Measurements from ENCODE around the gene LEMD3. TPM values are rescaled to one million over a fixed set of nuclear protein-coding genes. Genes with fewer than 3 reads are reported as not detected.

Gene LEMD3
- total RNA-seq, 1 experiment from 2014 or later, result 26.9 TPM

DNA sequence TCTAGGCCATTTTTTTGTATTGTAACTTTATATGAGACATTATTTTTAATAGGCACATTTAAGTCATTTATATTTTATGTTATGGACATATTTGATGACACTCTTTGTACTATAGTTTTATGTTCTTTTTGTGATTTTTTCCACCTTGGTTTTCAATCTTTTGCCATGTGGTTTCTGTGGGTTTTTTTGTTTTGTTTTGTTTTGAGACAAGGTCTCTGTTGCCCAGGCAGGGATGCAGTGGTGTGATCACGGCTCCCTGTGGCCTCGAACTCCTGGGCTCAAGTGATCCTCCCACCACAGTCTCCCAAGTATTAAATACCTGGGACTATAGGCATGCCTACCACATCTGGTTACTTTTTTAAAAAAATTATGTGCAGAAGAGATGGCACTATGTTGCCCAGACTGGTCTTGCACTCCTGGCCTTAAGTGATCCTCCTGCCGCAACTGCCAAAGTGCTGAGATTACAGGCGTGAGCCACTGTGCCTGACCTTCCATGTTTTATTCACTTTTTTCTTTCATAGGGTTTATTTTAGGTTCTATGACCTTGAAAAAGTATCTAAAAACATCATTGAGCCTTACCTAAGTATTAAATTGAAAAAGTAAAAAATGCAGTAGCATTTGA, 125.4 kb downstream of the LEMD3 start:
- ChIA-PET CTCF (no interaction called here), POLR2A (no interaction called here)
- Histone ChIP-seq H3K9me3 (ENCODE audit: control insufficient read depth, insufficient read depth, low read depth, low read length) (no peaks in the 10 kb centered on the region), H3K27me3 (ENCODE audit: control insufficient read depth, insufficient read depth, low read length) (no peaks in the 10 kb centered on the region), H3K27ac (ENCODE audit: low read length) (no peak overlapping the region), H3K4me1 (ENCODE audit: control insufficient read depth, insufficient read depth, low read length) (no peaks in the 10 kb centered on the region), H3K4me3 (ENCODE audit: low read depth in 2 of 2, low read length in 2 of 2) (no peak overlapping the region), H3K36me3 (ENCODE audit: control insufficient read depth, insufficient read depth, low read length) (no peaks in the 10 kb centered on the region)
- no peak for DNase-seq (ENCODE audit: low read depth, low spot score)
- ATAC-seq, result no peak
- no peak for TF ChIP-seq SIN3A (IDR thresholded peaks at IDR 0.05; ENCODE audit: borderline replicate concordance, insufficient read depth, low read depth, low read length)
- TF ChIP-seq, protein P1, sequence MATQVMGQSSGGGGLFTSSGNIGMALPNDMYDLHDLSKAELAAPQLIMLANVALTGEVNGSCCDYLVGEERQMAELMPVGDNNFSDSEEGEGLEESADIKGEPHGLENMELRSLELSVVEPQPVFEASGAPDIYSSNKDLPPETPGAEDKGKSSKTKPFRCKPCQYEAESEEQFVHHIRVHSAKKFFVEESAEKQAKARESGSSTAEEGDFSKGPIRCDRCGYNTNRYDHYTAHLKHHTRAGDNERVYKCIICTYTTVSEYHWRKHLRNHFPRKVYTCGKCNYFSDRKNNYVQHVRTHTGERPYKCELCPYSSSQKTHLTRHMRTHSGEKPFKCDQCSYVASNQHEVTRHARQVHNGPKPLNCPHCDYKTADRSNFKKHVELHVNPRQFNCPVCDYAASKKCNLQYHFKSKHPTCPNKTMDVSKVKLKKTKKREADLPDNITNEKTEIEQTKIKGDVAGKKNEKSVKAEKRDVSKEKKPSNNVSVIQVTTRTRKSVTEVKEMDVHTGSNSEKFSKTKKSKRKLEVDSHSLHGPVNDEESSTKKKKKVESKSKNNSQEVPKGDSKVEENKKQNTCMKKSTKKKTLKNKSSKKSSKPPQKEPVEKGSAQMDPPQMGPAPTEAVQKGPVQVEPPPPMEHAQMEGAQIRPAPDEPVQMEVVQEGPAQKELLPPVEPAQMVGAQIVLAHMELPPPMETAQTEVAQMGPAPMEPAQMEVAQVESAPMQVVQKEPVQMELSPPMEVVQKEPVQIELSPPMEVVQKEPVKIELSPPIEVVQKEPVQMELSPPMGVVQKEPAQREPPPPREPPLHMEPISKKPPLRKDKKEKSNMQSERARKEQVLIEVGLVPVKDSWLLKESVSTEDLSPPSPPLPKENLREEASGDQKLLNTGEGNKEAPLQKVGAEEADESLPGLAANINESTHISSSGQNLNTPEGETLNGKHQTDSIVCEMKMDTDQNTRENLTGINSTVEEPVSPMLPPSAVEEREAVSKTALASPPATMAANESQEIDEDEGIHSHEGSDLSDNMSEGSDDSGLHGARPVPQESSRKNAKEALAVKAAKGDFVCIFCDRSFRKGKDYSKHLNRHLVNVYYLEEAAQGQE (IDR thresholded peaks at IDR 0.05; ENCODE audit: insufficient read depth in 1 of 2, low read depth in 2 of 2, low read length in 1 of 2), result no peak
- intact Hi-C loops (cut with micrococcal nuclease; ENCODE audit: unreplicated experiment), result no loop called here
- in situ Hi-C loops (cut with HindIII; ENCODE audit: low pct_unique_long_range_greater_than_20kb, low sequenced_read_pairs), result no loop called here
- no TSS peak for BruUV-seq (replicated peaks)

DNA sequence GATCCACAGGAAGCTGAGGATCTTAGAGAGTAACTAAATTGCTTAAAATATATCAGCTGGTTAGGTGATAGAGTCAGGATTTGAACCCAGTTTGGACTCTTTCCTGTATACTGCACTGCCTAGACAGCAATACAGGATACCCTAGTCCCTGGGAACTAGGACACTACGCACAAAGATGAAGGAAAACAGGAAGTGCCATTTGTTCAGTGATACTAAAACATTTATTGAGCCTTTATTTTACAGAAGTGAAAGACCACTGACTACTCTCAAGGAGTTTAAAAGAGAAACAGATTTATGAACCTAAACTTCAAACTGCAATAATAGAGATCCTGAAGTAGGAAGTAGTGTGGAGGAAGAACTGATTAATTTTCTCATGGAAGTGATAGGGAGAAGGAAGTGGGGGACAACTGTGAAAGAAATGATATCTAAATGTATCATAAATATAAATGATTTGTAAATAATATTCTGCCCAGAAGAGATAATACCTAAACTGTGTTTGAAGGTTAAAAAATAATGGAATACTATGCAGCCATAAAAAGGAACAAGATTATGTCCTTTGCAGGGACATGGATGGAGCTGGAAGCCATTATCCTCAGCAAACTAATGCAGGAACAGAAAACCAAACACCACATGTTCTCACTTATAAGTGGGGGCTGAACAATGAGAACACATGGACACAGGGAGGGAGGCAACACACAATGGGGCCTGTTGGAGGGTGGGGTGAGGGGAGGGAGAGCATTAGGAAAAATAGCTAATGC, 127.3 kb downstream of the LEMD3 start:
- H3K9me3 ChIP-seq (ENCODE audit: control insufficient read depth, insufficient read depth, low read depth, low read length), result no peaks in the 10 kb centered on the region
- POLR2A ChIA-PET, result no interaction called here
- DNase-seq (ENCODE audit: low read depth, low spot score), result no peak
- no TSS peak for BruUV-seq (replicated peaks)
- H3K4me3 ChIP-seq (ENCODE audit: low read depth in 2 of 2, low read length in 2 of 2), result no peak overlapping the region
- intact Hi-C loops (cut with micrococcal nuclease; ENCODE audit: unreplicated experiment), result no loop called here
- H3K36me3 ChIP-seq (ENCODE audit: control insufficient read depth, insufficient read depth, low read length), result no peaks in the 10 kb centered on the region
- TF ChIP-seq TCF7L2 (IDR thresholded peaks at IDR 0.05; ENCODE audit: low read depth, low read length) (no peak), POLR2AphosphoS5 (IDR thresholded peaks at IDR 0.05; ENCODE audit: low read depth, low read length) (no peak), SIN3A (IDR thresholded peaks at IDR 0.05; ENCODE audit: borderline replicate concordance, insufficient read depth, low read depth, low read length) (no peak)
- TF ChIP-seq, protein P1 (IDR thresholded peaks at IDR 0.05; ENCODE audit: insufficient read depth in 1 of 2, low read depth in 2 of 2, low read length in 1 of 2), result no peak
- TF ChIP-seq, protein P2, sequence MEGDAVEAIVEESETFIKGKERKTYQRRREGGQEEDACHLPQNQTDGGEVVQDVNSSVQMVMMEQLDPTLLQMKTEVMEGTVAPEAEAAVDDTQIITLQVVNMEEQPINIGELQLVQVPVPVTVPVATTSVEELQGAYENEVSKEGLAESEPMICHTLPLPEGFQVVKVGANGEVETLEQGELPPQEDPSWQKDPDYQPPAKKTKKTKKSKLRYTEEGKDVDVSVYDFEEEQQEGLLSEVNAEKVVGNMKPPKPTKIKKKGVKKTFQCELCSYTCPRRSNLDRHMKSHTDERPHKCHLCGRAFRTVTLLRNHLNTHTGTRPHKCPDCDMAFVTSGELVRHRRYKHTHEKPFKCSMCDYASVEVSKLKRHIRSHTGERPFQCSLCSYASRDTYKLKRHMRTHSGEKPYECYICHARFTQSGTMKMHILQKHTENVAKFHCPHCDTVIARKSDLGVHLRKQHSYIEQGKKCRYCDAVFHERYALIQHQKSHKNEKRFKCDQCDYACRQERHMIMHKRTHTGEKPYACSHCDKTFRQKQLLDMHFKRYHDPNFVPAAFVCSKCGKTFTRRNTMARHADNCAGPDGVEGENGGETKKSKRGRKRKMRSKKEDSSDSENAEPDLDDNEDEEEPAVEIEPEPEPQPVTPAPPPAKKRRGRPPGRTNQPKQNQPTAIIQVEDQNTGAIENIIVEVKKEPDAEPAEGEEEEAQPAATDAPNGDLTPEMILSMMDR (IDR thresholded peaks at IDR 0.05), result no peak
- no peak overlapping the region for H3K27ac ChIP-seq (ENCODE audit: low read length)
- CTCF ChIA-PET, result no interaction called here
- no peak for ATAC-seq
- no peaks in the 10 kb centered on the region for H3K4me1 ChIP-seq (ENCODE audit: control insufficient read depth, insufficient read depth, low read length)
- no peaks in the 10 kb centered on the region for H3K27me3 ChIP-seq (ENCODE audit: control insufficient read depth, insufficient read depth, low read length)
- in situ Hi-C loops (cut with HindIII; ENCODE audit: low pct_unique_long_range_greater_than_20kb, low sequenced_read_pairs), result no loop called here

Other genes with a start within 250 kb of the LEMD3 start
- gene WIF1, start 48.3 kb upstream of the LEMD3 start, total RNA-seq (2021; ENCODE audit: unreplicated experiment), result not detected
- gene MSRB3, start 109.1 kb downstream of the LEMD3 start, total RNA-seq (2021; ENCODE audit: unreplicated experiment), result 89.7 TPM